Liver (tissue), 9 donors: ENCODE results near the gene ZNF140. TPM values are rescaled to one million over a fixed set of nuclear protein-coding genes. Genes with fewer than 3 reads are reported as not detected.

Experiments used
- DNase-seq: peaks from one replicate; pipeline ENCODE4 v3.0.0-alpha.2; 2017; ENCODE audit warnings: low spot score
- H3K27ac ChIP-seq, 2 donors: one replicate each; pipeline ENCODE4 v1.7.0; 2013; ENCODE audit warnings: inconsistent platforms in 2 of 2, low read length in 2 of 2, control low read depth in 1 of 2, low read depth in 1 of 2, mild to moderate bottlenecking in 1 of 2
- H3K27me3 ChIP-seq, 4 donors: one replicate each; pipeline versions ENCODE4 v1.6.1 to v1.7.0; 2013; ENCODE audit warnings: low read length in 3 of 4, inconsistent platforms in 1 of 4, mild to moderate bottlenecking in 1 of 4, moderate library complexity in 1 of 4; ENCODE audit not compliant: control insufficient read depth in 4 of 4, insufficient read depth in 4 of 4
- H3K36me3 ChIP-seq, 4 donors: one replicate each; pipeline versions ENCODE4 v1.6.1 to v1.7.0; 2013; ENCODE audit warnings: low read length in 3 of 4, mild to moderate bottlenecking in 3 of 4, low read depth in 1 of 4, moderate library complexity in 1 of 4; ENCODE audit not compliant: control insufficient read depth in 4 of 4, insufficient read depth in 3 of 4
- H3K4me1 ChIP-seq, 4 donors: one replicate each; pipeline versions ENCODE4 v1.6.1 to v1.7.0; 2013; ENCODE audit warnings: low read length in 3 of 4, mild to moderate bottlenecking in 3 of 4, moderate library complexity in 1 of 4; ENCODE audit not compliant: control insufficient read depth in 4 of 4, insufficient read depth in 4 of 4
- H3K4me3 ChIP-seq, 3 donors: one replicate each; pipeline versions ENCODE4 v1.6.1 to v1.7.0; 2013; ENCODE audit warnings: low read length in 3 of 3, control low read depth in 1 of 3, low read depth in 1 of 3, mild to moderate bottlenecking in 1 of 3
- H3K9ac ChIP-seq, 2 donors: one replicate each; pipeline ENCODE4 v1.7.0; 2013; ENCODE audit warnings: low read length in 2 of 2, mild to moderate bottlenecking in 2 of 2, moderate library complexity in 2 of 2, control low read depth in 1 of 2, low read depth in 1 of 2
- H3K9me3 ChIP-seq, 4 donors: one replicate each; pipeline versions ENCODE4 v1.6.1 to v1.7.0; 2013; ENCODE audit warnings: low read length in 3 of 4; ENCODE audit not compliant: control insufficient read depth in 4 of 4
- ATF3 ChIP-seq: IDR thresholded peaks from 2 replicates; pipeline ENCODE4 v1.6.1; 2016; ENCODE audit warnings: antibody characterized with exemption
- GABPA ChIP-seq, 2 donors: IDR thresholded peaks in 1 of 2; conservative IDR thresholded peaks in 1 of 2; 2 replicates each; pipeline ENCODE4 v1.6.1; 2016; ENCODE audit warnings: antibody characterized with exemption in 2 of 2, mild to moderate bottlenecking in 1 of 2, moderate library complexity in 1 of 2
- HNF4G ChIP-seq: IDR thresholded peaks from 2 replicates; pipeline ENCODE4 v1.6.1; 2016; ENCODE audit warnings: antibody characterized with exemption
- JUND ChIP-seq, 2 donors: IDR thresholded peaks; 2 replicates each; pipeline ENCODE4 v1.6.1; 2016; ENCODE audit warnings: antibody characterized with exemption in 2 of 2
- RXRA ChIP-seq, 2 donors: IDR thresholded peaks; 2 replicates each; pipeline ENCODE4 v1.6.1; 2017 to 2018; ENCODE audit warnings: antibody characterized with exemption in 2 of 2, mild to moderate bottlenecking in 1 of 2
- SP1 ChIP-seq: IDR thresholded peaks from 2 replicates; pipeline ENCODE4 v1.6.1; 2018; ENCODE audit warnings: antibody characterized with exemption, mild to moderate bottlenecking
- TAF1 ChIP-seq: conservative IDR thresholded peaks from 2 replicates; pipeline ENCODE4 v1.6.1; 2016; ENCODE audit warnings: antibody characterized with exemption, mild to moderate bottlenecking
- WGBS: extraction: QIAGEN DNeasy Blood & Tissue Kit; methylation state at CpG from one replicate; pipeline ENCODE4 v1.1.7; 2013; 5-methylcytosine and 5-hydroxymethylcytosine counted together
- polyA plus RNA-seq, 2 donors: library from polyadenylated mRNA; stranded (reverse) in 1 of 2; unstranded in 1 of 2; fragments of 200-250 nt in 1 of 2; fragments of >200 nt in 1 of 2; fragmentation: Nextera tagmentation in 1 of 2; extraction: Ambion mirVana in 1 of 2; gene quantifications; one replicate each; pipeline versions ENCODE4 v1.2.1 to v1.2.3, GENCODE V29; 2013 to 2015
- total RNA-seq, 2 donors: library from RNA; depleted of rRNA; stranded (reverse); fragments of >200 nt; gene quantifications; one replicate each; pipeline ENCODE4 v1.2.3, GENCODE V29; 2014
- TF ChIP-seq, protein P1 (sequence below): IDR thresholded peaks from 2 replicates; pipeline ENCODE4 v1.6.1; 2016; ENCODE audit warnings: antibody characterized with exemption
- TF ChIP-seq, protein P2 (sequence below): fragments of 150-350 bp; IDR thresholded peaks from 2 replicates; pipeline ENCODE4 v1.5.1; 2017; ENCODE audit warnings: improper control_type of control experiment, low read depth, low read length; ENCODE audit not compliant: missing input control
- TF ChIP-seq, protein P3 (sequence below): IDR thresholded peaks from 2 replicates; pipeline ENCODE4 v1.6.1; 2016; ENCODE audit warnings: antibody characterized with exemption, mild to moderate bottlenecking
- donor health status: healthy.
- donor health status: healthy.
- donor health status: healthy.
- donor health status: healthy.
- donor health status: healthy.

The ZNF140 gene
- total and polyA plus RNA-seq, 4 donors, result 5.2 to 12.4 (median 8.2) TPM

DNA sequence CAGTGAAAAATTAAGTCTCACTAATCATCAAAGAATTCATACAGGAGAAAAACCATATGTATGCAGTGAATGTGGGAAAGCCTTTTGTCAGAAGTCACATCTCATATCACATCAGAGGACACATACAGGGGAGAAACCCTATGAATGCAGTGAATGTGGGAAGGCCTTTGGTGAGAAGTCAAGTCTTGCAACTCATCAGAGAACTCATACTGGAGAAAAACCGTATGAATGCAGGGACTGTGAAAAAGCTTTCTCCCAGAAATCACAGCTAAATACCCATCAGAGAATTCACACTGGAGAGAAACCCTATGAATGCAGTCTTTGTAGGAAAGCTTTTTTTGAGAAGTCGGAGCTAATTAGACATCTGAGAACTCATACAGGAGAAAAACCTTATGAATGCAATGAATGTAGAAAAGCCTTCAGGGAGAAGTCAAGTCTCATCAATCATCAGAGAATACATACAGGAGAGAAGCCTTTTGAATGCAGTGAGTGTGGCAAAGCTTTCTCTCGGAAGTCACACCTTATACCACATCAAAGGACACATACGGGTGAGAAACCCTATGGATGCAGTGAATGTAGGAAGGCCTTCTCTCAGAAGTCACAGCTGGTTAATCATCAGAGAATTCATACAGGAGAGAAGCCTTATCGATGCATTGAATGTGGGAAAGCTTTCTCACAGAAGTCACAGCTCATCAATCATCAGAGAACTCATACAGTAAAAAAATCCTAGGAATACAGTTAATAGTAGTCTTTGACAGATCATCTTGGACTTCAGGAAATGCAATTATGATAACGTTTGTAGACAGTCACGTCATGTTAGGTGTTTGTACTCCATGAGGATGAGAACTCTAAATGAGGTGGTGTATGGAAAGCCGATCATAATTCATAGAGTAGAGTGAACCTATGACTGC, 22.3 kb upstream of the ZNF140 start:
- DNase-seq, result no peak
- H3K27ac ChIP-seq, result no peak overlapping the region
- H3K4me3 ChIP-seq, result peak overlapping the region in 2 of 3 donors; percentile 44 to 73
- H3K9ac ChIP-seq, result no peak overlapping the region
- TF ChIP-seq ATF3 (no peak), SP1 (no peak), JUND (IDR thresholded peaks at IDR 0.05) (no peak), GABPA (IDR thresholded peaks at IDR 0.05 in 1 of 2, conservative IDR thresholded peaks at IDR 0.05 in 1 of 2) (no peak), TAF1 (no peak)
- TF ChIP-seq, protein P1, sequence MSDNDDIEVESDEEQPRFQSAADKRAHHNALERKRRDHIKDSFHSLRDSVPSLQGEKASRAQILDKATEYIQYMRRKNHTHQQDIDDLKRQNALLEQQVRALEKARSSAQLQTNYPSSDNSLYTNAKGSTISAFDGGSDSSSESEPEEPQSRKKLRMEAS, result no peak
- H3K36me3 ChIP-seq, result peaks cover 7 to 32% (median 28%) of the 10 kb centered on the region in 4 donors
- H3K9me3 ChIP-seq, result peaks cover 38 to 86% (median 76%) of the 10 kb centered on the region in 4 donors
- H3K4me1 ChIP-seq, result no peaks in the 10 kb centered on the region
- H3K27me3 ChIP-seq, result no peaks in the 10 kb centered on the region
- WGBS, result 97% methylated on average over 8 of the region's 8 CpGs

DNA sequence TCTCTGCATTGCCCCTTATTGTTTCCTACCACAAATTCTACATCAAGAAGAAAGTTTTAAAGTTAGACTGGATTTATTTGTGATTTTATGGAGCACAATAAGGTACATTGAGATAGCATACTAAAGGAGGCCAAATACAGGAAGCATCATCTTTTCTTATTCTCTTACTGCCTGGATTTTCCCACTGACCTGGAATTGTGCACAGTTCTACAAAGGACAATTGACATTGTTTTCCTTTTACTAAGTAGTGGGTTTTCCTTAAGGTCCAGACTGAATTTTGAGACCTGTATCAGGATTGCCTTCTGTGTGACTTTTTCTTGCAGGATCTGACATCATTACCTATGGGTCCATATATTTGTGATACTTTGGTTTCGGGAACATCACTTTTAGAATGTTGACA, 18.8 kb upstream of the ZNF140 start:
- no peaks in the 10 kb centered on the region for H3K4me1 ChIP-seq
- no peaks in the 10 kb centered on the region for H3K27me3 ChIP-seq
- H3K9me3 ChIP-seq, result peaks cover 53 to 97% (median 93%) of the 10 kb centered on the region in 4 donors
- peaks cover 2 to 15% (median 10%) of the 10 kb centered on the region in 4 donors for H3K36me3 ChIP-seq
- no peak overlapping the region for H3K27ac ChIP-seq
- H3K4me3 ChIP-seq, result peak overlapping the region in 2 of 3 donors; percentile 74 to 77
- 98% methylated on average over 1 of the region's 1 CpG for WGBS
- no peak for DNase-seq
- no peak overlapping the region for H3K9ac ChIP-seq
- TF ChIP-seq HNF4G, result no peak
- TF ChIP-seq JUND (IDR thresholded peaks at IDR 0.05), result no peak
- TF ChIP-seq RXRA (IDR thresholded peaks at IDR 0.05), result no peak
- no peak for TF ChIP-seq ATF3

- H3K36me3 ChIP-seq, result peaks cover 0 to 3% (median 1%) of the 10 kb centered on the region in 4 donors
- peak overlapping the region in 2 of 3 donors; percentile 74 to 77 for H3K4me3 ChIP-seq
- H3K4me1 ChIP-seq, result no peaks in the 10 kb centered on the region
- 98% methylated on average over 1 of the region's 1 CpG for WGBS
- no peaks in the 10 kb centered on the region for H3K27me3 ChIP-seq
- TF ChIP-seq, protein P2, sequence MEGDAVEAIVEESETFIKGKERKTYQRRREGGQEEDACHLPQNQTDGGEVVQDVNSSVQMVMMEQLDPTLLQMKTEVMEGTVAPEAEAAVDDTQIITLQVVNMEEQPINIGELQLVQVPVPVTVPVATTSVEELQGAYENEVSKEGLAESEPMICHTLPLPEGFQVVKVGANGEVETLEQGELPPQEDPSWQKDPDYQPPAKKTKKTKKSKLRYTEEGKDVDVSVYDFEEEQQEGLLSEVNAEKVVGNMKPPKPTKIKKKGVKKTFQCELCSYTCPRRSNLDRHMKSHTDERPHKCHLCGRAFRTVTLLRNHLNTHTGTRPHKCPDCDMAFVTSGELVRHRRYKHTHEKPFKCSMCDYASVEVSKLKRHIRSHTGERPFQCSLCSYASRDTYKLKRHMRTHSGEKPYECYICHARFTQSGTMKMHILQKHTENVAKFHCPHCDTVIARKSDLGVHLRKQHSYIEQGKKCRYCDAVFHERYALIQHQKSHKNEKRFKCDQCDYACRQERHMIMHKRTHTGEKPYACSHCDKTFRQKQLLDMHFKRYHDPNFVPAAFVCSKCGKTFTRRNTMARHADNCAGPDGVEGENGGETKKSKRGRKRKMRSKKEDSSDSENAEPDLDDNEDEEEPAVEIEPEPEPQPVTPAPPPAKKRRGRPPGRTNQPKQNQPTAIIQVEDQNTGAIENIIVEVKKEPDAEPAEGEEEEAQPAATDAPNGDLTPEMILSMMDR, result no peak
- TF ChIP-seq, protein P3, sequence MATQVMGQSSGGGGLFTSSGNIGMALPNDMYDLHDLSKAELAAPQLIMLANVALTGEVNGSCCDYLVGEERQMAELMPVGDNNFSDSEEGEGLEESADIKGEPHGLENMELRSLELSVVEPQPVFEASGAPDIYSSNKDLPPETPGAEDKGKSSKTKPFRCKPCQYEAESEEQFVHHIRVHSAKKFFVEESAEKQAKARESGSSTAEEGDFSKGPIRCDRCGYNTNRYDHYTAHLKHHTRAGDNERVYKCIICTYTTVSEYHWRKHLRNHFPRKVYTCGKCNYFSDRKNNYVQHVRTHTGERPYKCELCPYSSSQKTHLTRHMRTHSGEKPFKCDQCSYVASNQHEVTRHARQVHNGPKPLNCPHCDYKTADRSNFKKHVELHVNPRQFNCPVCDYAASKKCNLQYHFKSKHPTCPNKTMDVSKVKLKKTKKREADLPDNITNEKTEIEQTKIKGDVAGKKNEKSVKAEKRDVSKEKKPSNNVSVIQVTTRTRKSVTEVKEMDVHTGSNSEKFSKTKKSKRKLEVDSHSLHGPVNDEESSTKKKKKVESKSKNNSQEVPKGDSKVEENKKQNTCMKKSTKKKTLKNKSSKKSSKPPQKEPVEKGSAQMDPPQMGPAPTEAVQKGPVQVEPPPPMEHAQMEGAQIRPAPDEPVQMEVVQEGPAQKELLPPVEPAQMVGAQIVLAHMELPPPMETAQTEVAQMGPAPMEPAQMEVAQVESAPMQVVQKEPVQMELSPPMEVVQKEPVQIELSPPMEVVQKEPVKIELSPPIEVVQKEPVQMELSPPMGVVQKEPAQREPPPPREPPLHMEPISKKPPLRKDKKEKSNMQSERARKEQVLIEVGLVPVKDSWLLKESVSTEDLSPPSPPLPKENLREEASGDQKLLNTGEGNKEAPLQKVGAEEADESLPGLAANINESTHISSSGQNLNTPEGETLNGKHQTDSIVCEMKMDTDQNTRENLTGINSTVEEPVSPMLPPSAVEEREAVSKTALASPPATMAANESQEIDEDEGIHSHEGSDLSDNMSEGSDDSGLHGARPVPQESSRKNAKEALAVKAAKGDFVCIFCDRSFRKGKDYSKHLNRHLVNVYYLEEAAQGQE, result no peak
- no peak for TF ChIP-seq ATF3
- H3K9ac ChIP-seq, result no peak overlapping the region
- no peak overlapping the region for H3K27ac ChIP-seq
- peaks cover 52 to 95% (median 89%) of the 10 kb centered on the region in 4 donors for H3K9me3 ChIP-seq
- DNase-seq, result no peak
These were observed 17.2 kb upstream of the ZNF140 start for GRCh38 chr12:133063556-133063955.
